Measurements from ENCODE around the gene PNMA8C.

The PNMA8C gene

GRCh38 chr19:46428239-46429135 lies at the start of gene PNMA8C:
PNMA8C (minus strand) TSS chr19:46428936; CDS start chr19:46428359, 577 bp downstream.
- no peak within 1 kb of the TSS for H3K27ac ChIP-seq (ENCODE audit: low read length)
- H3K4me1 ChIP-seq (ENCODE audit: insufficient read depth, low read length), result 0 out of 2 replicates have a peak, but pooled peaks cover 3% of the 10 kb centered on the region
- peaks cover 25% of the 10 kb centered on the region for H3K27me3 ChIP-seq (ENCODE audit: insufficient read depth, low read length)

GRCh38 chr19:46475986-46476385 lies 47.2 kb upstream of the PNMA8C start:
- Histone ChIP-seq H3K27me3 (ENCODE audit: insufficient read depth, low read length) (peaks cover 6% of the 10 kb centered on the region; the same call in 1 of the 2 replicates), H3K27ac (ENCODE audit: low read length) (no peak overlapping the region), H3K4me1 (ENCODE audit: insufficient read depth, low read length) (peaks cover 3% of the 10 kb centered on the region; the same call in 1 of the 2 replicates), H3K4me3 (ENCODE audit: low read length) (no peak overlapping the region), H3K9ac (ENCODE audit: low read depth, low read length) (no peak overlapping the region), H3K9me3 (ENCODE audit: insufficient read depth, low read depth, low read length) (no peaks in the 10 kb centered on the region), H3K36me3 (ENCODE audit: insufficient read depth, low read depth, low read length) (no peaks in the 10 kb centered on the region)

More at GRCh38 chr19:46428239-46429135, at the start of gene PNMA8C:
- no peaks in the 10 kb centered on the region for H3K9me3 ChIP-seq (ENCODE audit: insufficient read depth, low read depth, low read length)
- no peaks in the 10 kb centered on the region for H3K36me3 ChIP-seq (ENCODE audit: insufficient read depth, low read depth, low read length)
- no peak within 1 kb of the TSS for H3K9ac ChIP-seq (ENCODE audit: low read depth, low read length)
- peak within 1 kb of the TSS; percentile 60 for H3K4me3 ChIP-seq (ENCODE audit: low read length)

GRCh38 chr19:46474211-46474610 lies 45.5 kb upstream of the PNMA8C start:
- H3K4me1 ChIP-seq (ENCODE audit: insufficient read depth, low read length), result no peaks in the 10 kb centered on the region; the same call in 1 of the 2 replicates
- H3K36me3 ChIP-seq (ENCODE audit: insufficient read depth, low read depth, low read length), result peaks cover 5% of the 10 kb centered on the region; the same call in 1 of the 2 replicates
- H3K9ac ChIP-seq (ENCODE audit: low read depth, low read length), result no peak overlapping the region
- H3K9me3 ChIP-seq (ENCODE audit: insufficient read depth, low read depth, low read length), result no peaks in the 10 kb centered on the region
- H3K4me3 ChIP-seq (ENCODE audit: low read length), result no peak overlapping the region
- peaks cover 6% of the 10 kb centered on the region; the same call in 1 of the 2 replicates for H3K27me3 ChIP-seq (ENCODE audit: insufficient read depth, low read length)
- H3K27ac ChIP-seq (ENCODE audit: low read length), result no peak overlapping the region

- H3K27me3 ChIP-seq (ENCODE audit: insufficient read depth, low read length), result peaks cover 6% of the 10 kb centered on the region; the same call in 1 of the 2 replicates
- no peaks in the 10 kb centered on the region; the same call in 1 of the 2 replicates for H3K4me1 ChIP-seq (ENCODE audit: insufficient read depth, low read length)
- no peak overlapping the region for H3K4me3 ChIP-seq (ENCODE audit: low read length)
- no peaks in the 10 kb centered on the region for H3K9me3 ChIP-seq (ENCODE audit: insufficient read depth, low read depth, low read length)
- peaks cover 17% of the 10 kb centered on the region for H3K36me3 ChIP-seq (ENCODE audit: insufficient read depth, low read depth, low read length)
- no peak overlapping the region for H3K27ac ChIP-seq (ENCODE audit: low read length)
- no peak overlapping the region for H3K9ac ChIP-seq (ENCODE audit: low read depth, low read length)
These were observed 43.9 kb upstream of the PNMA8C start for GRCh38 chr19:46472592-46472991.

- Histone ChIP-seq H3K36me3 (ENCODE audit: insufficient read depth, low read depth, low read length) (peaks cover 23% of the 10 kb centered on the region), H3K4me3 (ENCODE audit: low read length) (peak overlapping the region; percentile 93), H3K27ac (ENCODE audit: low read length) (no peak overlapping the region), H3K9me3 (ENCODE audit: insufficient read depth, low read depth, low read length) (no peaks in the 10 kb centered on the region), H3K27me3 (ENCODE audit: insufficient read depth, low read length) (peaks cover 6% of the 10 kb centered on the region; the same call in 1 of the 2 replicates), H3K9ac (ENCODE audit: low read depth, low read length) (peak overlapping the region; percentile 34; the same call in 1 of the 2 replicates), H3K4me1 (ENCODE audit: insufficient read depth, low read length) (no peaks in the 10 kb centered on the region; the same call in 1 of the 2 replicates)
These were observed 43.2 kb upstream of the PNMA8C start for GRCh38 chr19:46471811-46472543.

- Histone ChIP-seq H3K27ac (ENCODE audit: low read length) (peak within 1 kb of the TSS; percentile 22), H3K27me3 (ENCODE audit: insufficient read depth, low read length) (peaks cover 6% of the 10 kb centered on the region; the same call in 1 of the 2 replicates), H3K4me1 (ENCODE audit: insufficient read depth, low read length) (no peaks in the 10 kb centered on the region; the same call in 1 of the 2 replicates), H3K4me3 (ENCODE audit: low read length) (peak within 1 kb of the TSS; percentile 93), H3K36me3 (ENCODE audit: insufficient read depth, low read depth, low read length) (peaks cover 31% of the 10 kb centered on the region), H3K9ac (ENCODE audit: low read depth, low read length) (peak within 1 kb of the TSS; percentile 87; the same call in 1 of the 2 replicates), H3K9me3 (ENCODE audit: insufficient read depth, low read depth, low read length) (no peaks in the 10 kb centered on the region)
These were observed 42.5 kb upstream of the PNMA8C start, which contains the start of gene PNMA8A for GRCh38 chr19:46471116-46471733. PNMA8A (minus strand) TSS chr19:46471563; CDS start chr19:46471035, 528 bp downstream.

GRCh38 chr19:46470376-46470775 lies 41.6 kb upstream of the PNMA8C start:
- Histone ChIP-seq H3K27ac (ENCODE audit: low read length) (no peak overlapping the region), H3K36me3 (ENCODE audit: insufficient read depth, low read depth, low read length) (peaks cover 36% of the 10 kb centered on the region), H3K9me3 (ENCODE audit: insufficient read depth, low read depth, low read length) (no peaks in the 10 kb centered on the region), H3K4me1 (ENCODE audit: insufficient read depth, low read length) (no peaks in the 10 kb centered on the region; the same call in 1 of the 2 replicates), H3K27me3 (ENCODE audit: insufficient read depth, low read length) (peaks cover 6% of the 10 kb centered on the region; the same call in 1 of the 2 replicates), H3K4me3 (ENCODE audit: low read length) (peak overlapping the region; percentile 93), H3K9ac (ENCODE audit: low read depth, low read length) (peak overlapping the region; percentile 87; the same call in 1 of the 2 replicates)

- Histone ChIP-seq H3K4me1 (ENCODE audit: insufficient read depth, low read length) (no peaks in the 10 kb centered on the region; the same call in 1 of the 2 replicates), H3K36me3 (ENCODE audit: insufficient read depth, low read depth, low read length) (peaks cover 36% of the 10 kb centered on the region), H3K27me3 (ENCODE audit: insufficient read depth, low read length) (peaks cover 6% of the 10 kb centered on the region; the same call in 1 of the 2 replicates), H3K4me3 (ENCODE audit: low read length) (no peak overlapping the region), H3K9me3 (ENCODE audit: insufficient read depth, low read depth, low read length) (no peaks in the 10 kb centered on the region), H3K9ac (ENCODE audit: low read depth, low read length) (no peak overlapping the region), H3K27ac (ENCODE audit: low read length) (no peak overlapping the region)
These were observed 40.9 kb upstream of the PNMA8C start for GRCh38 chr19:46469541-46470185.

GRCh38 chr19:46466536-46467196 lies 37.9 kb upstream of the PNMA8C start:
- Histone ChIP-seq H3K9ac (ENCODE audit: low read depth, low read length) (no peak overlapping the region), H3K4me3 (ENCODE audit: low read length) (no peak overlapping the region), H3K27ac (ENCODE audit: low read length) (no peak overlapping the region), H3K4me1 (ENCODE audit: insufficient read depth, low read length) (no peaks in the 10 kb centered on the region; the same call in 1 of the 2 replicates), H3K9me3 (ENCODE audit: insufficient read depth, low read depth, low read length) (no peaks in the 10 kb centered on the region), H3K27me3 (ENCODE audit: insufficient read depth, low read length) (peaks cover 1% of the 10 kb centered on the region; the same call in 1 of the 2 replicates), H3K36me3 (ENCODE audit: insufficient read depth, low read depth, low read length) (peaks cover 36% of the 10 kb centered on the region)

- H3K27me3 ChIP-seq (ENCODE audit: insufficient read depth, low read length), result no peaks in the 10 kb centered on the region
- peaks cover 28% of the 10 kb centered on the region for H3K36me3 ChIP-seq (ENCODE audit: insufficient read depth, low read depth, low read length)
- no peak overlapping the region for H3K9ac ChIP-seq (ENCODE audit: low read depth, low read length)
- H3K9me3 ChIP-seq (ENCODE audit: insufficient read depth, low read depth, low read length), result no peaks in the 10 kb centered on the region
- no peaks in the 10 kb centered on the region for H3K4me1 ChIP-seq (ENCODE audit: insufficient read depth, low read length)
- H3K4me3 ChIP-seq (ENCODE audit: low read length), result no peak overlapping the region
- no peak overlapping the region for H3K27ac ChIP-seq (ENCODE audit: low read length)
These were observed 34.8 kb upstream of the PNMA8C start for GRCh38 chr19:46463516-46463915.

Measured in iPS-20b (cell line).